BE2C (cell line): Measurements from ENCODE around the gene APBB2.

Experiments used
- DNase-seq: peaks from one replicate; pipeline ENCODE4 v3.0.0-alpha.2; 2020
- H3K27me3 ChIP-seq: fragments of 250-450 bp; sonication (Bioruptor Pico); 2 replicates; pipeline ENCODE4 v1.5.1; 2020; ENCODE audit warnings: mild to moderate bottlenecking
- H3K36me3 ChIP-seq: fragments of 250-450 bp; sonication (Bioruptor Pico); 2 replicates; pipeline ENCODE4 v1.5.1; 2020; ENCODE audit warnings: mild to moderate bottlenecking
- H3K4me1 ChIP-seq: fragments of 250-450 bp; sonication (Bioruptor Pico); 2 replicates; pipeline ENCODE4 v1.5.1; 2020
- H3K4me3 ChIP-seq: 2 replicates; pipeline ENCODE4 v1.5.1; 2011; ENCODE audit warnings: low read depth, low read length
- H3K9me3 ChIP-seq: fragments of 250-450 bp; sonication (Bioruptor Pico); 2 replicates; pipeline ENCODE4 v1.5.1; 2020
- CTCF ChIP-seq: IDR thresholded peaks from 2 replicates; pipeline ENCODE4 v1.5.1; 2012; ENCODE audit warnings: mild to moderate bottlenecking, low read depth, low read length

Gene APBB2

GRCh38 chr4:41043465-41043864 lies 170.9 kb downstream of the APBB2 start:
- H3K4me1 ChIP-seq = no peaks in the 10 kb centered on the region
- H3K27me3 ChIP-seq = no peaks in the 10 kb centered on the region
- no peak for DNase-seq
- H3K36me3 ChIP-seq = no peaks in the 10 kb centered on the region
- H3K9me3 ChIP-seq = no peaks in the 10 kb centered on the region
- TF ChIP-seq CTCF = no peak
- no peak overlapping the region for H3K4me3 ChIP-seq

DNA sequence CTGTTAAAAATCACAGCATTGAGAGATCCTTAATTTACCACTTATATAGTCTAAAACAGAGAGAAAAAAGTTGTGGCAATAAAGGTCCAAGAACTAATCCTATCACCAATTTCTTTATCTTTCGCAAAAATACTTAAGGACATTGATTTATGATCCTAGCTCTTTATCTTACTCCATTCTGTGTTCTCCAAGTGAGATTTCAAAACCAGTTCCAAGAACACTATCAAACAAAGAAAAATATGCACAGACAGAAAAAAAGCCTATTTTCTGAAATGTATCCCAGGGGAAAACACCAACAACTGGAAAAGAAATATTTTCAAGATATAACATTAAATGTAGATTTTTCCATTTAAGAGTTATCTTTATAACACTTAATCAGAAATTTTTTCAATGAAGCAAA lies 172.8 kb downstream of the APBB2 start:
- Histone ChIP-seq H3K9me3 (no peaks in the 10 kb centered on the region), H3K36me3 (no peaks in the 10 kb centered on the region), H3K27me3 (no peaks in the 10 kb centered on the region), H3K4me3 (no peak overlapping the region), H3K4me1 (no peaks in the 10 kb centered on the region)
- no peak for DNase-seq
- TF ChIP-seq CTCF = no peak

DNA sequence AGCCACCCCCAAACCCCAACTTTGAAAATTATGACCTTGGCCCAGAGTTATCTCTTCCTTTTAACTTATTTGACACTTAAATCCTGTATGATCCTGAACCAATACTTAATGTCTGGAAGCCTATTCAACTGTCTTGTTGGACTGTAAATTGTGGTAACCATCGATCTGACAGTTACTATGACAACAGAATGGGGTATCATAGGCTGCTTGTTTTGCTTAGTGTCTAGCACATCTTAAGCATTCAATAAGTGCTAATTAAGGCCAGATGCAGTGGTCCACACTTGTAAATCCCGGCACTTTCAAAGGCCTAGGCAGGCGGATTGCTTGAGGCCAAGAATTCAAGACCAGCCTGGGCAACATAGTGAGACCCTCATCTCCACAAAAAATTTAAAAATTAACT lies 175.0 kb downstream of the APBB2 start:
- H3K36me3 ChIP-seq = no peaks in the 10 kb centered on the region
- H3K27me3 ChIP-seq = no peaks in the 10 kb centered on the region
- TF ChIP-seq CTCF = no peak
- DNase-seq = no peak
- no peak overlapping the region for H3K4me3 ChIP-seq
- no peaks in the 10 kb centered on the region for H3K9me3 ChIP-seq
- no peaks in the 10 kb centered on the region for H3K4me1 ChIP-seq

DNA sequence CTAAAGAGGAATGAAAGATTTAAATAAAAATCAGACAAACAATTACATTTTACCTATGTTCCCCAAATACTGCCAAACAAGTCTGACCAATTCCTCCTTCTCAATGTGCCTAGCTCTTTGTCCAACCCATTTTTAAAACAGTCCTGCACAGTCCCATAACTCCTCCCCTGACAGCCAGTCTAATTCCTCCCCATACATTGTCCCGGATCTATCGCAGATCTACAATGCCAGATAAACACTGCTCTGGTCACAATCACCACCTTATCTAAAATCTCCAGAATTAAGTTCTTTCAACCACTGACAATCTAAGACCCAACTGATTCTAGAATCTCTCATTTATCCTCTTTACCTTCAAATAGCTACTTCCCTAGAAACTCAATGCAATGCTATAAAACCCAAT lies 176.0 kb downstream of the APBB2 start:
- no peak for TF ChIP-seq CTCF
- Histone ChIP-seq H3K9me3 (no peaks in the 10 kb centered on the region), H3K4me3 (no peak overlapping the region), H3K36me3 (no peaks in the 10 kb centered on the region), H3K4me1 (no peaks in the 10 kb centered on the region), H3K27me3 (no peaks in the 10 kb centered on the region)
- DNase-seq = no peak

- H3K9me3 ChIP-seq = no peaks in the 10 kb centered on the region; the same call in 1 of the 2 replicates
- no peaks in the 10 kb centered on the region for H3K36me3 ChIP-seq
- no peaks in the 10 kb centered on the region for H3K27me3 ChIP-seq
- no peaks in the 10 kb centered on the region for H3K4me1 ChIP-seq
- no peak overlapping the region for H3K4me3 ChIP-seq
- no peak for DNase-seq
- TF ChIP-seq CTCF = no peak
These were observed 185.2 kb downstream of the APBB2 start for GRCh38 chr4:41029098-41029497.

DNA sequence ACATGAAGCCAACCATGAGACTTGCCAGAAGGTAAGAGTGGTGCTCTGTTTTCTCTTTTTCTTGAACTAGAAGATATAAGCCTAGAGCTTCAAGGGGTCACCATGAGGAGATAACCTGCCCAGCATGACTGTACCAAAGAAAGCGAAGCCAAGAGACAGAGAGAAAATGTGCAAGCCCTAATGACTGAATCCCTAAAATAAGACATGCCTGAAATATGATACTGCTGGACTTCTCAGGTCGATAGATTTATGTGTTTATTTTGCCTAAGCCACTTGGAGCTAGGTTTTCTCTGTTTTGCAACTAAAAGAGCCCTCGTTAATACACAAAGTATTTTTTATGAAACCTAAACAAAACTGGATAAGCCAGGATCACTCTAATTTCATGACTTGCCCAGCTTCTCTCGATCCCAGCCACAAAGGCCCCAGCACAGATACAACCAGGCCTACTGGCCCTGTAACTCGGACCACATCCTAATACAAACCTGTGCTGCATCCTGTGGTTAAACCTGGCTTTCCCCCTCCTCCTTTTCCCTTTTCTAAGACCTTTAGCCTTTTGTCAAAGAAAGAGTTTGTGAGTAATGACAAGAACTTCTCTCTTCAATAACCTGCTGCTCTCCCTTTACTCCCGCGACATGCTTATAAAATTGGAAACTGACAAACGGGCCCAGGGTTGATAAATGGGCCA lies 185.8 kb downstream of the APBB2 start:
- no peak for TF ChIP-seq CTCF
- H3K36me3 ChIP-seq = no peaks in the 10 kb centered on the region
- no peak for DNase-seq
- H3K27me3 ChIP-seq = no peaks in the 10 kb centered on the region
- no peak overlapping the region for H3K4me3 ChIP-seq
- H3K4me1 ChIP-seq = no peaks in the 10 kb centered on the region
- H3K9me3 ChIP-seq = no peaks in the 10 kb centered on the region; the same call in 1 of the 2 replicates
